ENCODE data around the gene TMEM229B.

- TF ChIP-seq POLR2A (IDR thresholded peaks at IDR 0.05; ENCODE audit: low read depth, low read length) (no peak), CTCF (conservative IDR thresholded peaks at IDR 0.05; ENCODE audit: low read depth, low read length) (no peak), RFX5 (IDR thresholded peaks at IDR 0.05; ENCODE audit: low read depth, low read length) (no peak), MXI1 (IDR thresholded peaks at IDR 0.05; ENCODE audit: borderline replicate concordance, low read depth, low read length) (no peak), RCOR1 (IDR thresholded peaks at IDR 0.05; ENCODE audit: insufficient replicate concordance, low read length) (no peak), MAZ (IDR thresholded peaks at IDR 0.05; ENCODE audit: borderline replicate concordance, low read depth, low read length) (no peak)
Measured at GRCh38 chr14:67487937-67488893, at the start of gene TMEM229B.
